Measurements from ENCODE around the gene FNBP1L. TPM values are rescaled to one million over a fixed set of nuclear protein-coding genes. Genes with fewer than 3 reads are reported as not detected.
"Not testable (repeated sequence)": the region's sequence is repeated elsewhere in the genome, so short reads cannot be mapped to it uniquely, and the experiment has no call there.

FNBP1L gene
- total and polyA plus RNA-seq, 9 of the 15 experiments (the other 6 are each of a cell fraction or from before 2014, with no cell fraction given) = 1.4 to 6.9 (median 5.9) TPM

DNA sequence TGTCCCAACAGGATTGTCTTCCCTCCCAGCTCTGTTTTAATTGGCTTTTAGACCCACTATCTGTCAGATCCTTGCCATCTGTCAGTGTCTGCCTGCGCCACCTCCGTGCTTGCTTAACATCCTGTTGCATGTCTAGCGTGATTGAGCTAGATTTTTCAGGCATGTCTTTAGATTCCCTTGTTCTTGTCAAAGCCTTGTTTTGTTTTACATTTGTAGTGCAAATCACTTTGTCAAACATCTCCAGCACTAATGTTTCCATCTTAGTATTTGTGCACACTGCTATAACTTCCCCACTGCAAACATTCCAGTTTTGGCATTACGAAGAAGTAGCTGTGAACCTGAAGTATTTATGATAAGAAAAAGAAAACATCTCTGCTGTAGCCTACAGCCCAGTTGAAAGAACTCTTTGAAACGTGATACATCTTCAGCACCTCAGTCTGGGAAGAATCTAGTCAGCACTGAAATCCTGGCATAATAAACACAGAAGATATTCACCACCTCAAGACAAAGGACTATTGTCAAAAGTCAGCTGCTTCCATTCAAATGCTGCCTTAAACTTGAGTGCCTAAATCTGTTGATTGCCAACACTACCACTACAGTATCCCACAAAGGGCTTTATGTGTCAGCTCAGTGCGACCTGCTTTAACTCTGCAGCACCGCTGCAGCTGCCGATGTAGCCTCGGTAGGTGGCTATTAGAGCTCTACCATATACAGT, 105.0 kb downstream of the FNBP1L start (continued):
- TF ChIP-seq, protein P1, sequence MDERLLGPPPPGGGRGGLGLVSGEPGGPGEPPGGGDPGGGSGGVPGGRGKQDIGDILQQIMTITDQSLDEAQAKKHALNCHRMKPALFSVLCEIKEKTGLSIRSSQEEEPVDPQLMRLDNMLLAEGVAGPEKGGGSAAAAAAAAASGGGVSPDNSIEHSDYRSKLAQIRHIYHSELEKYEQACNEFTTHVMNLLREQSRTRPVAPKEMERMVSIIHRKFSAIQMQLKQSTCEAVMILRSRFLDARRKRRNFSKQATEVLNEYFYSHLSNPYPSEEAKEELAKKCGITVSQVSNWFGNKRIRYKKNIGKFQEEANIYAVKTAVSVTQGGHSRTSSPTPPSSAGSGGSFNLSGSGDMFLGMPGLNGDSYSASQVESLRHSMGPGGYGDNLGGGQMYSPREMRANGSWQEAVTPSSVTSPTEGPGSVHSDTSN (CRISPR knock-in tag; IDR thresholded peaks at IDR 0.05; ENCODE audit: low read depth) = peak; percentile 20; the same call in 1 of the 2 replicates
- TF ChIP-seq, protein P1 (tag; conservative IDR thresholded peaks at IDR 0.05; ENCODE audit: low read depth) = peak; percentile 84
- TF ChIP-seq, protein P2, sequence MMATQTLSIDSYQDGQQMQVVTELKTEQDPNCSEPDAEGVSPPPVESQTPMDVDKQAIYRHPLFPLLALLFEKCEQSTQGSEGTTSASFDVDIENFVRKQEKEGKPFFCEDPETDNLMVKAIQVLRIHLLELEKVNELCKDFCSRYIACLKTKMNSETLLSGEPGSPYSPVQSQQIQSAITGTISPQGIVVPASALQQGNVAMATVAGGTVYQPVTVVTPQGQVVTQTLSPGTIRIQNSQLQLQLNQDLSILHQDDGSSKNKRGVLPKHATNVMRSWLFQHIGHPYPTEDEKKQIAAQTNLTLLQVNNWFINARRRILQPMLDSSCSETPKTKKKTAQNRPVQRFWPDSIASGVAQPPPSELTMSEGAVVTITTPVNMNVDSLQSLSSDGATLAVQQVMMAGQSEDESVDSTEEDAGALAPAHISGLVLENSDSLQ (IDR thresholded peaks at IDR 0.05) = peak; percentile 88
- TF ChIP-seq CEBPB (tag; IDR thresholded peaks at IDR 0.05) = peak; percentile 61
- TF ChIP-seq NCOR1 (IDR thresholded peaks at IDR 0.05) = 0 out of 2 replicates have a peak, but pooled peaks have one; percentile 10
- TF ChIP-seq HDGF (IDR thresholded peaks at IDR 0.05) = no peak
- TF ChIP-seq CEBPG (CRISPR knock-in tag; IDR thresholded peaks at IDR 0.05) = no peak
- peak; percentile 47 to 53 for TF ChIP-seq CEBPG (tag; conservative IDR thresholded peaks at IDR 0.05 in 1 of 2, IDR thresholded peaks at IDR 0.05 in 1 of 2)
- 0 out of 2 replicates have a peak, but pooled peaks have one; percentile 30 for TF ChIP-seq EGR1 (conservative IDR thresholded peaks at IDR 0.05)
- 0 out of 4 replicates have a peak, but pooled peaks have one; percentile 15 for TF ChIP-seq NRF1 (conservative IDR thresholded peaks at IDR 0.05 in 1 of 2, IDR thresholded peaks at IDR 0.05 in 1 of 2)
- peak; percentile 71 for TF ChIP-seq ETV1 (tag; conservative IDR thresholded peaks at IDR 0.05; ENCODE audit: low read depth)

DNA sequence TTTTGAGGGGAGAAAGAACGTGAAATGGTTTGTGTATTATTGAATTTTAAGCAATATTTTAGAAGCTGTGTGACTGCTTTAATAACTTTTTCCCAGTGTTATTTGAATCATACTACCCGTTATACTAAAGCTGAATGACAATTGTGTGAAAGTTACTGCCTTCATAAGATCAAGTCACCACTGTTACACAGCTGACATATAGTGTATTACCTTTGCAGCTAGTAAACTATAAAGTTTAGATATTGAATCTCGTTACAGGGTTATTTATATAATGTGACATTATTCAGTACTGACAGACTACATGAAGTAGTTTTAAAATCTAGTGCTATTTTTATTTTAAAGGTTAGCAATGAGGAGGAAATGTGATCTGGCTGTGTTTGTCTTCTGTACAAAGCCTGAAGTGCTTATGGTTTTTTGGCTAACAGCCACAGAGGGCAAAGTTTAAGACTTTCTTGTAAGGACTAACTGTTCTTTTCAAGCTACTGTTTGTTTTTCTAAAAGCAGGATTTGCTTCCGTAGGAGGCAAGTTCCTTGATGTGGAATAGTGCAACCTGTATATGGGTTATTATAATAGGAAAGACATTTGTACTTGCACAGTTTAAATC, 106.1 kb downstream of the FNBP1L start:
- H3K27ac ChIP-seq (ENCODE audit: extremely low read depth, low read depth, low read length); DNase-seq (ENCODE audit: extremely low read depth in 1 of 4, low spot score in 3 of 4); H3K4me2 ChIP-seq (ENCODE audit: insufficient read depth, low read length); H3K9ac ChIP-seq (ENCODE audit: insufficient read depth in 1 of 2, low read depth in 2 of 2, low read length in 2 of 2); H3K79me2 ChIP-seq (ENCODE audit: control insufficient read depth, insufficient read depth, low read length); H3K4me3 ChIP-seq; BruUV-seq (replicated peaks); H3K36me3 ChIP-seq (ENCODE audit: control insufficient read depth, insufficient read depth, low read length); H3K27me3 ChIP-seq (ENCODE audit: control insufficient read depth in 2 of 2, insufficient read depth in 2 of 2, low read length in 2 of 2); H4K20me1 ChIP-seq (replicated peaks; ENCODE audit: control insufficient read depth, insufficient read depth, low read length); H2AFZ ChIP-seq (ENCODE audit: low read depth, low read length); H3K9me1 ChIP-seq (ENCODE audit: control insufficient read depth, insufficient read depth, low read length); ATAC-seq; CTCF ChIA-PET (ENCODE audit: low intra/inter-chr PET ratio); intact Hi-C loops (cut with micrococcal nuclease); POLR2A ChIA-PET; in situ Hi-C loops (cut with MboI); H3K9me3 ChIP-seq (replicated peaks; ENCODE audit: control insufficient read depth, insufficient read depth, low read depth, low read length): not testable (repeated sequence)
- H3K4me1 ChIP-seq (replicated peaks in 1 of 2; ENCODE audit: control insufficient read depth in 2 of 2, insufficient read depth in 2 of 2, low read length in 2 of 2) = peaks cover 0 to 17% of the 10 kb centered on the region in 2 experiments; a peak in 4 of 5 replicates
- FAIRE-seq = peak; percentile 65
- 45% methylated on average over 4 of the region's 4 CpGs for WGBS (ENCODE audit: insufficient coverage, low coverage, missing lambda C conversion rate)
